Ureter (tissue), 1 donor: ENCODE results near the gene LRCH3. TPM values are rescaled to one million over a fixed set of nuclear protein-coding genes. Genes with fewer than 3 reads are reported as not detected.
"Not testable (repeated sequence)": the region's sequence is repeated elsewhere in the genome, so short reads cannot be mapped to it uniquely, and the experiment has no call there.

ENCODE experiments used
- DNase-seq: peaks from one replicate; pipeline ENCODE4 v3.0.0-alpha.2; 2020; ENCODE audit warnings: low spot score
- total RNA-seq: library from RNA; stranded (reverse); gene quantifications from one replicate; pipeline ENCODE4 v1.2.4, GENCODE V29; 2023
- donor health status: DM: yes; HTN: yes; CAD: no.

The LRCH3 gene
- total RNA-seq, 1 donor from 2014 or later: 82.9 TPM

DNA sequence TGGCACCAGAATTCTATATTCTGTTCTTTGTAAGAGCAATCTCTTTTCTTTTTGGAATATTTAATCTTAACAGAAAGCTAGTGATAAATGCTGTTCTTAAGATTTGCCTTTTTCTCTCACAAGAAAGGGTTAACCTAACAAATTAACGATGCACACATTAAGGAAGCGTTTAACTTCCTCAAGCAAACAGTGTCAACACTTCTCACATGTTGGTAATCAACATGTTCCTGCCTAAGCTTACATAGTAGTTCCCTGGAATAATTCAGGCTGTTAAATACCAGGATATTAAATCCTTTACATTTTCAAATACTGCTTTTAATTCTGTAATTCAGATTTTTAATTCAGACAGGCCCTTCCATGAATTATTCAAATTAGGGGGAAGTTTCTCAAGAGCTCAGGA lies 91.5 kb downstream of the LRCH3 start:
- no peak for DNase-seq

GRCh38 chr3:197883541-197883940 lies 92.5 kb downstream of the LRCH3 start:
- DNase-seq: no peak

DNA sequence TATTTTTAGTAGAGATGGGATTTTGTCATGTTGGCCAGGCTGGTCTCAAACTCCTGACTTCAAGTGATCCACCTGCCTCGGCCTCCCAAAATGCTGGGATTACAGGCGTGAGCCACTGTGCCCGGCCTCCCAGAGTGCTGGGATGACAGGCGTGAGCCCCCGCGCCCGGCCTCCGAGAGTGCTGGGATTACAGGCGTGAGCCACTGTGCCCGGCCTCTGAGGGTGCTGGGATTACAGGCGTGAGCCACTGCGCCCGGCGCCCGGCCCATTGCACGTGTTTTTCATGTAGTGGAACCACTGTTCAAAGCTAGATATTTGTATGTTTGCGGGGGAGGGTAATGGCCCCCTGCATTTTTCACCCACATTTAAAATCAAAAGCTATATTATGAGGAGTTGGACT lies 93.3 kb downstream of the LRCH3 start:
- DNase-seq: not testable (repeated sequence)

DNA sequence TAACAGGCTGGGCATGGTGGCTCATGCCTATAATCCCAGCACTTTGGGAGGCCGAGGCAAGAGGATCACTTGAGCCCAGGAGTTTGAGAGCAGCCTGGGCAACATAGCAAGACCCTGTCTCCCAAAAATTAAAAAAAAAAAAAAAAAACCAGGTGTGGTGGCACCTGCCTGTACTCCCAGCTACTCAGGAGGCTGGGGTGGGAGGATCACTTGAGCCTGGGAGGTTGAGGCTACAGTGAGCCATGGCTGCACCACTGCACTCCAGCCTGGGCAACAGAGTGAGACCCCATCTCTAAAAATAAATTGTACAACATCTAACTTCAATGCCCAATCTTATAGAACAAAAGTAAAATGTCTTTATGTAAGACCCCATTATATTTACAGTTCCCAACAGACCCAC lies 95.0 kb downstream of the LRCH3 start:
- DNase-seq: not testable (repeated sequence)

DNA sequence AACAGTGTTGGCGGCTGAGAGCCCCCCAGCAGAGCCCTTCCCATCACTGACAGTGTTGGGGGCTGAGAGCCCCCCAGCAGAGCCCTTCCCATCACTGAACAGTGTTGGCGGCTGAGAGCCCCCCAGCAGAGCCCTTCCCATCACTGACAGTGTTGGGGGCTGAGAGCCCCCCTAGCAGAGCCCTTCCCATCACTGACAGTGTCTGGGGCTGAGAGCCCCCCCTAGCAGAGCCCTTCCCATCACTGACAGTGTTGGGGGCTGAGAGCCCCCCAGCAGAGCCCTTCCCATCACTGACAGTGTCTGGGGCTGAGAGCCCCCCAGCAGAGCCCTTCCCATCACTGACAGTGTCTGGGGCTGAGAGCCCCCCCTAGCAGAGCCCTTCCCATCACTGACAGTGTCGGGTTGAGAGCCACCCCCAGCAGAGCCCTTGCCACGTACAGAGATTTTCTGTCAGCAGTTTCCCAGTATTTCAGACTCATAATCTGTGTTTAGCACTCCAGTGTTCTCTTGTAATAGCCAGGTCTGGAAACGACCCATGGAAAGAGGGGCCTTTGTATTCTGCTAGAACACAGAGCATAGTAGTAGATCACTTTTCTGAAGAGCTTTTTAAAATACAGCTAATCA lies 96.5 kb downstream of the LRCH3 start:
- DNase-seq: not testable (repeated sequence)

DNA sequence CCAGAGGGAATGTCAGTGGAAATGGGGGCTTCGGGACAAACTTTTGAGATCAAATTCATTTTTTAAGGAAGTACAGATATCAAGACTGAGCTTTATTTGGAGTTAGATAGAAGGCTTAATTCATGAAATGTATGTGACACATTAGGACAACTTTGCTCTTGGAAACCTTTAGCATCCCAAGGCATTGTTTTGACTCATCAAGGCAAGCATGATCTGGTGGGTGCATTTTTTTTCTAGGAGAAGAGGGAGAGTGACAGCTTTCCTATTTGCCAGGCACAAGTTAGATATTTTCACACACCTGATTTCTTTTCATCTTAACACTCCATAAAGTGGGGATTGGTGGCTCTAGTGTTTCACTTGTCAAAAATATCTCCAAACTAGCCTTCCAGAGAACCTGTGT lies 97.5 kb downstream of the LRCH3 start:
- no peak for DNase-seq

DNA sequence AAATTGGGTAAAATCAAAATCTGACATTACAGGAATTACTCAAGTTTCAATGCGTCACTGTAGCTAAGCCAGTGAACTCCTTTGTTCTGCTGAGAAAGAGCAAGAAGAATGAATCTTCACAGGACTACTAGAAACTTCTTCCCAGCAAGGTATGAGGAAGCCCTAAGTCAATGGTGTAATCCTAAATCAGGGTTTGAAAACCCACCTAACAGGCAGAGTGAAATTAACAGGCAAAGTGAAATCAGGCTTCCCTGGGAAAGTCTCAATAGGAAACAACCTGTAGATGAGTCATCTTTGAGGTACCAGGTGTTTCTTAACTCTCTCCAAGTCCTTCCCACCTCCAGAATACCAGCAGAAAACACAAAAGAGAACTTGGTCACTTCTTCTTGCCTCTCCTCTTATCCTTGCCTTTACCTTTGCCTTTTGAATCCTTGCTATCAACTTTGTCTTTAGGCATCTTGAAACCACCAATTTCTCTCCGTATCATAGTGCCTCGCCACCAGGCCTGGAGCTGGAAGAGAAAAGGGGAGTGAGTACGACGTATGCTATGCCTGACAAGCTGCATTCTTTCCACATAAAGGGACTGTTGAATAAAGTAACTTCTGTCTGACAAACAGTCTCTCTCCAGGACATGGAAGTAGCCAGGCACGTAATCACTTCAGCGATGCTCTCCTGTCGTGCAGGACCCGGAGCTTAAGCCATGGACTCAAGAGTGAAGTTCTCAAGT lies 98.3 kb downstream of the LRCH3 start:
- DNase-seq: no peak

DNA sequence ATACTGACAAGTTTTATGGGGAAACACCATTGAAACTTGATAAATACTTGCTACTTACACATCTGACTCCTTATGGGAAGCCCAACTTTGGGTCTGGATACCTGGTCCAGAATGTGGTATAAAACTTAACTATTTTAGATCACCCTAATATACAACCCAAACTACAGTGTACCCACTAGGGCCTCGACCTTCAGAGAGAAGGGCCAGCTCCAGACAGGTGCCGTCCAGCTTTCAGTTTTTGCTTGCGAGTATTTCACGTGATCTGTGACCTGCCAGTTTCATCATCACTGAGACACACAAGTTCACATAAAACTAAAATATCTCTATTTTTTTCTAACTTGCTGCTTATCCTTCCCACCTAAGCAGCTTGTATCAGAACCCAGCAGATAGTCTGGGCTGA lies 99.6 kb downstream of the LRCH3 start:
- no peak for DNase-seq

DNA sequence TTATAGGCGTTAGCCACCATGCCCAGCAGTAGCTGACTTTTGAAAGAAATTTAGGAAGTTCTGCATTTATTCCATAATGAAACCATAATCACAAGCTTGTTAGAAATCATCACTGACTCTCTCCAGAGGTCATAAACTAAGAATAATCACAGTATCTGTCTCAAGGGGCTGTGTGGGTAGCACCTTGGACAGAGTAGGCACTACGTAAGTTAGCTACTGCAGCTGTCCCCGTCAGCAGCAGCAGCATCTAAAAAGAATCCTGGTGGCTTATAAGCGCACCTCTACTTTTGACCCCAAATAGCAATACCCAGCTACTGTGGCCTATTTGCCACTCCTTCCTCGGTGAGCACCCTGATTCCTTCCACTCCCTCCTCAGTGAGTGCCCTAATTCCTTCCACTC lies 101.1 kb downstream of the LRCH3 start:
- no peak for DNase-seq

DNA sequence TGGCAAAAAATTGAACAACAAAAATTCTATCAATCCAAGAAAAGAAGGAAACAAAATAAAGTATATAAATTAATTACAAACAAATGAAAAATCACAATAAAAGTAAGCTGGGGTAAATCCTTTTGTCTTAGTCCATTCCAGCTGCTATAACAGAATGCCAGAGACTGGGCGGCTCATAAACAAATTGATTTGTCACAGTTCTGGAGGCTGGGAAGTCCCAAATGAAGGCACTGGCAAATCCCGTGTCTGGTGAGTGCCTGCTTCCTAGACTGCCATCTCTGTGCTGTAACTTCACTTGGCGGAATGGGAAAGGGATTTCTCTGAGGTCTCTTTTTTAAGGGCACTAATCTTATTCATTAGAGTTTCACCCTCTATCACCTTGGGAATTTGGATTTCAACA lies 105.4 kb downstream of the LRCH3 start:
- no peak for DNase-seq

DNA sequence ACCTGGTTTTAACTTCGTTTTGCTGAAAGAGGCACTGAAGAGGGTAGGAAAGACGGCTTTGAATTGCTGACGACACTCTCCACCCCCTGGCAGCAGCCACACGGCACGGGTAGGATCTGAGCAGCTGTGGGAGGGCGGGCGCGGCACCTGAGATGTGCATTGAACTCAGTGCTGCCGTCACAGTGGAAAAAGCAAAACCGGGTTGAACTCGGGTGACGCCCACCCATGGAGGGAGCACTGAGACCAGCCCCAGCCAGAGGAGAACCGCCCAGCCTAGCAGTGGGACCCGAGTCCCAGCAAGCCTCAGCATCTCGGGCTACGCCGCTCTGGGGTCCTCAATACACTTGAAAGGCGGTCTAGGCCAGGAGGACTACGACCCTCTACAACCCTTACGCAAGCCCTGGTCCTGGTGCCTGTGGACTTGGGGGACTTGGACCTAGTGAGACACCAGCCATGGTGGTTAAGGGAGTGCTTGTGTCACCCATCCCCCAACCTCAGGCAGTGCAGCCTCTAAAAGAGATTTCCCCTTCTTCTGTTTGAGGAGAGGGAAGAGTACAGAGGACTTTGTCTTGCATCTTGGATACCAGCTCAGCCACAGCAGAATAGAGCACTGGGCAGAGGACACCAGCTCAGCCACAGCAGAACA lies 108.9 kb downstream of the LRCH3 start:
- no peak for DNase-seq

DNA sequence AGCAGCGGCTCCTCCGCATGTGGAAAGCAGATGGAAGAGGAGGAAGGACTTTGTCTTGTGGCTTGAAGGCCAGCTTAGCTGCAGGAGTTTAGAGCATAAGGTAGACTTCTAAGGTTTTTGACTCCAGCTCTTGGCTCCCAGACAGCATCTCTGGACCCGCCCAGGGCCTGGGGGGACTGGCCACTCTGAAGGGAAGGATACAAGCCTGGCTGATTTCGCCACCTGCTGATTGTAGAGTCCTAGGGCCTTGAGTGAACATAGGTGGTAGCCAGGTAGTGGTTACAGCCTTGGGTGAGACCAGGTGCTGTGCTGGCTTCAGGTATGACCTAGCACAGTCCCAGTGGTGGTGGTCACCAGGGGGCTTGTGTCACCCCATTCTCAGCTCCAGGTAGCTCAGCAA lies 110.6 kb downstream of the LRCH3 start:
- DNase-seq: no peak

DNA sequence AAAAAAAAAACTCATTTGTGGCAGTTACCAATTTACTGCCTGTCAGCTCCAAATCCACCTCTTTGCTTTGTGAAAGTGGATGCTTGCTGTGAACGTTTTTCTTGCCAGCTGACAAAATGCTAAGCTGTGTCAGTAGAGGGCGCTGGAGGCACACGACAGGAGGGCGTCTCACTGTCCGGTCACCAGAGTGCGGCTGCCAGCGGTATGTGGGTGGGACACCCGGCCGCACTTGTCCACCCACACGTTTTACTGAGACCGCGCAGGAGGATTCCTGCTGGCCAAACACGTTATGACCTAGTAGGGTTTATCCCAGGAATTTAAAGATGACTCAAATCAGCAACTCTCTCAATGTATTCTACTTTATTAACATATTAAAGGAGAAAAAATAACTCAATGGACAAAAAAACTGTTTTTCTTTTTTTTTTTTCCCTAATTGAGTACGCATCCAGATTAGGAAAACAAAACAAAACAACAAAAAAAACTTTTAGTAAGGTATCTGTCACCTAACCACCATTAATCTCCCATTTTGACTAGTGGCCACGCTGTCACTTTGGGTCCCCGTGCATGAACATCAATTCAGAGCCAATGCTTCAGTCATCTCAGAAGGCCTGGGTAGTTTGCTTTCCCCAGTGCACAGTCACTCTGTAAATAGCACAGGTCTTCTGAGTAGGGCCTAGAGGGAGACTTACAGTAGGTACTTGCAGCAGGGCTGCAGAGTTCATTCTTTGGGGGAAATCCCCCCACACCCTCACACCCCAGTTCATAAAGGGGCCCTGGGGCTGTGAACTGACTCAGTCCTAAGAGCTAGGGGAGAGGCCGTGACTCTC lies 115.2 kb downstream of the LRCH3 start:
- peak; percentile 88 for DNase-seq

- DNase-seq: no peak
These were observed 115.8 kb downstream of the LRCH3 start for GRCh38 chr3:197906850-197907187.

DNA sequence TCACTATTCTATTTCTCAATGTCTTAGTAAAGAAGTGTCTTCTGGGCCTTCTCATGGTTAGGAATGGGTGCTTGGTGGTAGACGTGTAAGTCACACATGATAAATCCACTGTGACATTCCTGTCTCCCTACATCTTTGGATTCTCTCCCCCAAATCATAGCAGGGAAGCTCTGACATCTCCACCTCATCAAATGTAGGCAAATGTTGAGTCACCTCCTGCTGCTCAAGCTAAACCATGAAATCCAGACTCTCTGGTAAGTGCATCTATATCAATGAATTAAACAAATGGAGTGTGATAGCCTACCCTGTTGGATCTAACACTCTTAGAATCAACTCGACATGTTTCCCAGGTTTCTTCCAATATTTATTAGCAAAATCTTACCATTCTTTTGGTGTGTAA lies 116.1 kb downstream of the LRCH3 start:
- DNase-seq: no peak

DNA sequence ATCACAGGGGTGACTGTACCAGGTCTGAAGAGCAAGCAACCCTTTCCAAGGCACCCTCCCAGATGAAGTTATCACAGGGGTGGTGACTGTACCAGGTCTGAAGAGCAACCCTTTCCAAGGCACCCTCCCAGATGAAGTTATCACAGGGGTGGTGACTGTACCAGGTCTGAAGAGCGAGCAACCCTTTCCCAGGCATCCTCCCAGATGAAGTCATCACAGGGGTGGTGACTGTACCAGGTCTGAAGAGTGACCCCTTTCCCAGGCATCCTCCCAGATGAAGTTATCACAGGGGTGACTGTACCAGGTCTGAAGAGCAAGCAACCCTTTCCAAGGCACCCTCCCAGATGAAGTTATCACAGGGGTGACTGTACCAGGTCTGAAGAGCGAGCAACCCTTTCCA lies 117.5 kb downstream of the LRCH3 start:
- DNase-seq: not testable (repeated sequence)

DNA sequence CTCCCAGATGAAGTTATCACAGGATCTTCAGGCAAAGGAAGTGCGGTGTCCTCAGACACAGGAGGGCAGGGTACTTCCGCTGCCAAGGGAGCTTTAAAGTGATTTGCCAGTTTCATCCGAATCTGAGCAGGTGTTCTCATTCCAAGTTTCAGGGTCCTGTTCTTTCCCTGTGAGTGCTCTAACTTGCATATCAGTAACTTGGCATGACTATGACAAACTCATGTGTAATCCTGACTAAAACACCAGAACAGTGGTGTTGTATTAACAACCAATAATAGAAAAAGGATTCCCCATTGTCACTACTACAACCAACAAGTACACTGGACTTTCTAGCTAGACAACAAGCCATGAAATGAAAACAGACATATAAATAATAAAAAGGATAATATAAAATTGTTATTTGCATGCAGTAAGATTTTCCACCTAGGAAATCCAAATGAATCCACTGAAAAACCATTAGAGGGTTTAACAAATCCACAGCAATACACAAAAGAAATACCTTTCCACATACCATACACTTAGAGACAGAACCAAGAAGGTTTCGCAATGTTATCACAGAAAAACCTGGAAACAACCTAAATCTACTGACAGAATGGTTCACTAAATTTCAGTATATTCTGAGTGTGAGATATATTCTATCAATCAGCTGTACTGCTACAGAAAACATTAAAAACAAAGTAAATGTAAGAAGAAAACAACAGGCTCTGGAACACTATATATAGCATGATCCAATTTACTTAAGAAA lies 118.1 kb downstream of the LRCH3 start:
- no peak for DNase-seq

DNA sequence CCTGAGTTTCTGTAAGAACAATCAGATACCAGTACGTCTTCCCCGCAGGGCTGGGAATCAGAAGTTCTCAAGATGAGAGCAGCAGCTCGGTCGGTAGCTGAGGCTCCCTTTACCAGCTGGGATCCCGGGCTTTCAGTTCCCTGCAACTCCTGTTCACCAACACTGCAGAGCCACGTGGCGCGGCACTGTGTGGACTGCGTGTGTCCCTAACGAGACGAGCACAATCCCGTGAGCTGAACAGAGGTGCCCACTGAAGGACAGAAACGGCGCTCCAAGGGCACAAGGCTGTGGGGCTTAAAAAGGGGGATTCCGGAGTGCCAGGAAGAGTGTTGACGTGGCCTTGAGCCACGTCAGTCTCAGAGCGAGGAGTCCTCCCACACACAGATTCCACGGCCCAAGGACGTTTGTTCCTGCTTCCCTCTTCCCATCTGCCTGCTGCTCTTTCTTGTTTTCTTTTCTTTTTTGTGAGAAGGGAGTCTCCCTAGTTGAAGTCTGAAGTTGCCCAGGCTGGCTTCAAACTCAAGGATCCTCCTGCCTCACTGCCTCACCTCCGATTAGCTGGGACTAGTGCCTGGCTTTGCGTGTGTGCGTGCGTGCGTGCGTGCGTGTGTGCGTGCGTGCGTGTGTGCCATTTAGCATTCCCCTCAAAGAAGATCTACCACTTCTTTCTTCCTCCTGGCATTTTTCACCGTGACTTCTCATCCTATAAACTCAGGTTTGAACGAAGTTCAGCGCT lies 121.9 kb downstream of the LRCH3 start:
- no peak for DNase-seq

DNA sequence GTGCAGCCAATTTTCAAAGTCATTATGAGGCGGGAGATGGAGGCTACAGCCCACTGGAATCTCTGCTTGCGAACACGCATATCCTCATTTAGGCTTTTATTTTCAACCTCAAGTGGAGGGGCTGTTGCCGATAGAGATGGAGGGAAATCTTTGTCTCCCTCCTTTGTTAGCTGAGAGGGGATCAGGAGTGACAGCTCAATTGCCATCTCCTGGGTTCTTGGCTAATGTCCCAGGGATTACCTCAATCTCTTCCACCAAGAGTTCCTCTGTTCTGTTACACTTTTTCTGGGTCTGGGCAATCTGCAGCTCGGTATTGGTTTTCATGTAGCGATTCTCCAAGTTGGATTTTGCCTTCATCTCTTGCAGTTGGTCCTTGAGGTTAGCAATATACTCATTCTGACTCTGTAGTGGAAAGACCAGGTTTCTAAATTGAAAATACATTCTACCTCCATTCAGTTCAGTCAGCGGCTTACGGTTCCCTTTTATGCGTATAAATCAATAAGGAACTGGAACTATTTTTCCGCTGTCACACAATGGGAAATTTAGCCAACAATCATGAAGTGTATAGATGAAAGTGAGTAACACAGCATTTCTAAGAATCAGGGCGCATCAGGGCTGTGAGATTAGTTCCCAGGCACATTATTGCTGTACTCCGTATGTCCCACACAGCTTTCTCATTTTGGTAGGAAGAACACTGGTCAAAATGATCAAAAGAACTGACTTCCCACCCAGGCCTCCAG lies 122.8 kb downstream of the LRCH3 start:
- no peak for DNase-seq
